ENCODE data around the gene RNF43.

RNF43 gene

DNA sequence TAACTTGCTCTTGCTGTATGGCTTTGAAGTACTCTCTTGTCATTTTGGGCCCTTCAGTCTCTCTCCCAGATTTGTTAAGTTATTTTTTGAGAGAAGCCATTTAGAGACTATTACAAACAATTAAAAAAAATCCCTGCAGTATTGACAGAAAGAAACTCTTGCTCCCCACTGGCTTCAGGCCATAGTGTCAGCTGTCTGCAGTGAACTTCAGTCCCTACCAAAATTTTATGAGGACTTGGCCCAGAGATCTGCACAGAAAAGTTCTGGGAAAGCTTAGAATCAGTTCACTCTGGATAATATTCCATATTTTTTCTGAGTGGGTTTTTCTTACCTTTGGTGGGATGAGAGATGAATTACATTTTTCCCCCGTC, 34.5 kb downstream of the RNF43 start:
- DNase-seq (ENCODE audit: low read depth in 2 of 3, low spot score in 2 of 3), result no peak

DNA sequence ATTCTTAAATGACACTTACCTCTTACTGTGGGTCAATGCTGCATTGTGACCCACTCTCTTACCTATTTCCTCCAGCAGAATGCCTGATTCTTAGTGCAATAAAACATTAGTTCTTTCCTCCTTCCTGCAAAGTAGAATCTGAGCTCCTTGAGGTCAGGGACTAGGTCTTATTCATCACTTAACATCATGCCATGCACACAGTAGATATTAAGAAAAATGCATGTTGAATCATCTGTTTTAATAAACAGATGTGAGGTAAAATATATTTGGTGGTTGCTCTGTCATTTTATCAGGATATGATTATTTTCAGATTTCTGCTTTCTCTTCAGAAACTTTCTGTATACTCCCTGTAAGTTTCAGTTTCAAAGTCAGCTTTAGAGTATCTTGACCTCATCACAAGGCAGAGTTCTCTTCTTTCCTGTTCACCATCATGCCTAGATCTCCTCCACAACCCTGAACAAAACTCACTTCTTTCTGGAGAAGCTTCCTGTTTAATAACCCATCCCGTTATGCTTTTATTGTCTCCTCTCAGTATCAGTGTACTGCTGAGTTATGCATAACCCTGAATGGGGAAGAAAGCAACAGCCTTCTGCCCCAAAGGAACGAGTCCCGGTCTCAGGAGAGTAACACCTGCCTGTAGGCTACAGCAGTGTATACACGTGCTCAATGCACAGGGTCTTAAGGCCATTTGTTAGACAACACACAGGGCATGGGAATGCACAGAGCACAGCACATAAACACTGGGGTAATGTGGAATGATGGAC, 35.0 kb downstream of the RNF43 start:
- DNase-seq (ENCODE audit: low read depth in 2 of 3, low spot score in 2 of 3), result no peak

DNA sequence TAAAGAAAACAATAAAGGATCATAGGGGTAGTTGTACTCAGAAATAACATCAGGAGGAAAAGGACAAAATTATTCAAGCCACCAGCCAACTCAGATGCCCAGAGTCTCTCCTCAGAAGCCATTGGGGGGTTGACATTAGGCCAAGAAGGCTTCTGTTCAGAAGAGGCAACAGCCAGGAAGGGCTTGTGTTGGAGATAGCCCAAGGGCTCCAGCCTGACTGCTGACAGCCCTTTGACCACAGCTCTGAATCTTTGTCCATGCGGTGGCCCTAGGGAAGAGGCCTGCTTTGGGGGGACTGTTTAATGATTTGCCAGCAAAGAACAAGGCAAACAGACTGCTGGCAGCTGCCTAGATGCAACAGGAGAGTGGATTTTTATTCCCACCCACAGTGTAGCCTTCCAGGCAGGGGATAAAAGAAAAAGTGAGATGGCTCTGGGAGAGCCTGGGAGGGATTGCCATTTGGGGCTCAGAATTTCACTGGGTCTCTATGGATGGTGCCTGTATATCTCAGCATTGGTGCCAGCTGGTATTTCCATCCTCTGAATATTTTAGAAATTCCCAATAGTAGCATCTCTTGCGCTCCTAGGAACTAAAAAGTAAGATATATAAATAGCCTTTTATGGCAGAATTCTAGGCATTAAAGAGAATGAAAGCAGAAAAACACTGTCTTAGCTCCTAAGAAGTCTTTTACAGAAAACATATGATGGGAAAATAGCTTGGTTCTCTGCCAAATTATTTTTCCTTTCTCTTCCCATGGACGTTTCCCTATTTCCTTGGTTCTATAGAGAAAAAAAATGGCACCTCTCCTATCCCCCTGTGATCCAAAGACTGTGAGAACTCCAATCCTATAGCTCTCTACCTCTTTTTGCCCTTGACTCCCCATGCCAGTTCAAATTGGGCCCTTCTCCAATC, 36.0 kb downstream of the RNF43 start:
- no peak for DNase-seq (ENCODE audit: low read depth in 2 of 3, low spot score in 2 of 3)

DNA sequence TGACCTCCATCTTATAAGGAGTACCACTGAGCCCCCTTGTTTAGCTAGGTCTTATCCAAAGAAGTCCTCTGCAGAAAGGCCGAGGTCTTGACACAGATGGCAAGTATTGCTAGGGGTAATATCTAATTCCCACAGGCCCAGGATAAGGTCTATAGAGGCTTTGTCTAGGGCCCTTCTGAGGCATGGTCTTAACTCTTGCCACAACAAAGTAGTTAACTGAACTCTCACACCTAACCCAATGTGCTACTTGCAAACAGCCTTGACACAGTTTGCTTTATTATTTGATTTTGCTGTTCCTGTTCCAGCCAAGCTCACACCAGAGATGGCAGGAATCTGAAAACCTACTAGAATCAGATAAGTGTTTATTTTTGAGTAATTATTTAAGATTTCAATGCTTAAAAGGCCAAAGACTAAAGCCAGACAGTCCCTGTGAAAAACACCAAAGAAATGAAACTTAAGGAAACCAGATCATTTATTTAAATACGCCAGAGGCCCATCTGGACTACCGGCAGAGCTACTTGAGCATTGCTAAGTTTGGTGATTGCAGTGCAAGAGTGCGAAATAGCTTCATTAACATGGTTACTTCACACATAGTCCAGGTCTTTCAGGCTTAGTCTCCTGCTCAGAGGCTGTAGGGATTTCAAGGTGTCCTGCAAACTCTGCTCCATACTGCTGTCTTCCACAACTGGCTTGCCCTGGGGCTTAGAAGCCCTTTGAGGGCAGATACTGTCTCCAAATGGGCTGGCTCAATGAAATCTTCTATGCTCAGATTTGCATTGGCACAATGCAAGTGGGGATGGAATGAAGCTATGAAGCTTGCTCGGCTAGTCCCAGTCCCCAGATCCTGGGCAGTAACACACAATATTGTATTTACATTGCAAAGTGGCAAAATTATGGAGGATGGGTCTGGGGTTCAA, 36.9 kb downstream of the RNF43 start:
- no peak for DNase-seq (ENCODE audit: low read depth in 2 of 3, low spot score in 2 of 3)

DNA sequence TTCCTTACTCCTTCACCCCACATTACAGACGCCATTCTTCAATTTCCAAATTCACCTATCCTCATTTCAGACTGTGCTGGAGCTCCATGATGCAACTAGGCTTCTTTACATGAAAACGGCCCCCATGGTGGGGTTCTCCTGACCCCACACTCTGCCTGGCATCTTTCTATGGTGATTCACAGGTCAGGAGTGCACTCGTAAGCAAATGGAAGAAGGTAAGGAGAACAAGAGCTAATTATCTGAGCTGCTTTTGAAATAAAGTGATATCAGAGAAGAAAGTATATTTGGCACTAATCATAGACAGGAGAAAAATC, 37.9 kb downstream of the RNF43 start:
- DNase-seq (ENCODE audit: low read depth in 2 of 3, low spot score in 2 of 3), result no peak

DNA sequence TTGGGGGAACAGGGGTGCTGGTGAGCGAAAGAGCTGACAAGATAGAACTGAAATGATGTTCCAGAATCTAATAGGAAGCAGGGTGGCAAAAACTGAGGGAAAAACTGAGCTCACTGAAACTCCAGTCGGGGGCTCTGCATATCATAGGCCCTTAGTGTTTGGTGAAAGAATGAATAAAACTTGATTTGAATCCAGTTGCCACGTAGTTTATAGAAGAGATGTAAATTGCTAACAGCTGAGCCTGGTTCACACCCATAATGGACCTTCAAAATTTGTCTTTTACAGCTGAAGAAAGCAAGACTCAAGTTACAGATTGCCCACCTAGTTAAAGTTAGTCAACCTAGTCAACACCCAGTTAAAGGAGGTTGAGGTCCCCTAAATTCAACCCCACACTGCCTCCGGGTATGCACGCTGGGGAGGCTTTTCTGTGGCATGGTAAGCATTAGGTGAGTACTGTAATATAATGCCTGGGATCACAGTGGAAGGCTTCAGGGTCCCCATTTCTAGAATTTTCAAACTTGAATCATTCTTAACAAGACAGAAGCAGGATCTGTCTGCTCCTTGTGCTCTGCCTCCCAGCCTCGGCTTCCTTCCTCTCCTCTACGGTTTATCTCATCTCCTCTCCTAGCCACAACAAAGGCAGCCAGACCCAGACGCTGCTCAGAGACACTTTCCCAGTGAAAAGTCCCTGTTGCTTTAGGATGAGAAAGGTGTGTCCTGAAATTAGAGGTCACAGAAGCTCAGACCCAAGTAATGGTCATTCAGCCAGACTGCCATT, 38.4 kb downstream of the RNF43 start:
- no peak for DNase-seq (ENCODE audit: low read depth in 2 of 3, low spot score in 2 of 3)

DNA sequence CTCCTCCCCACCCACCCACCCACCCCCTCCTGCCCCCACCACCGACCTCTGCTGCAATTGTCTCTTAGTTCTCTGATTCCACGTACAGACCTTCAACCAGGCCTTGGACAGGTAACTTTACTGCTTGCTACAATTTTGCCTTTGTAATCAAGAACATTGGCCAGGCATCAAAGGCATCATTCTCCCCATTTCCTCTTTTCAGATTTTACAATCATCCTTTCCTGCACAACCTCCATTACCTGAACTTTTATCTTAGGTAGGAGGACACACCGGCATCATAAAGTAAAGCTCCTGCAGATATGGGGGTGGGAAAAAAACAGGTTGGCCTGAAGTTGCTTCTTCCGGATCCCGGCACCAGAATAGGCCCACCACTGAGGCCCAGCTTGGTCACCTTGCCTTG, 39.7 kb downstream of the RNF43 start:
- DNase-seq (ENCODE audit: low read depth in 2 of 3, low spot score in 2 of 3), result no peak

DNA sequence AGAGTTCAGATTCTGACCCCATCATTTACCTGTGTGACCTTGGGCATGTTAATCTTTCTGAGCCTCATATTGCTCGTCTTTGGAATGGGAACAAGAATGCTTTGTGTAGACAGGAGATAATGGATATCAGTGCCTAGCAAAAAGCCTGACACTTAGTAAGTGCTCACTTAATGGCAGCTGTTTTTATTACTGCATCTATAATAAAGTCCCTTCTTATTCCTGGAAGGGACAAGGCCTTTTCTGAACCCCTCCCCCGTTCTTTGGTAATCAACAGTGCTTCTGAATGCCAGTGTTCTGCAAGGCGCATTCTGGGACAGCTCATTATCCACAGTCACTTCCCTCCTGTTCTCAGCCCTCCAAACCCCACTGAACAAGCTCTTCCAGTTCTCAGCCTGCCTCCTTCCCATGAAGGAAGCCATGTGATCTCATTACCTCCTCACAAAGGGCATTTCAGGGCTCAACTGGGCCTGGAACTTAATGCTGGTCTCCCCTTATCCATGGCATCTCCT, 40.2 kb downstream of the RNF43 start:
- DNase-seq (ENCODE audit: low read depth in 2 of 3, low spot score in 2 of 3), result no peak

DNA sequence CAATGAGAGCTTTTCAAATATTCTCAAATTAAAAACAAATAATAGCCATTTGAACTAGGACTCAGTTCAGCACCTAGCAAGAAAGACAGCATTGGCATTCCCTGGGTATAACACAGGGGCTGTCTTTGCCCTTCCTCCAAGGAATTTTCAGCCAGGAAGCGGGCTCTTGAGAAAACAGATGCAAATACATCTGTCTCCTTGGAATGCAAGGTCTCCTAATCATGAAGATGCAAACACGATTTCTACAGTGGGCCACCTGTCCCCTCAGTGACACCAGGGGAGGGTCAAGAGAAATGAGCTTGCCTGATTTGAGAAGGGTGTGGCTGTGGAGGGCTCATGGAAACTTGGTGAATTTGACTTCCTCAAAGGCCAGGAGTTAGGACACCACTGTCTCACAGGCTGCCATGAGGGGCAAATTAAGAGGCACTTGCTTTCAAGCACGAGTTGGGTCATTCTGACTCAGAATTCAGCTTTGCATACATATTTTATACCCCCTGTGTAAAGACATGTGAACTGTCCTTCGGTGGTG, 40.8 kb downstream of the RNF43 start:
- no peak for DNase-seq (ENCODE audit: low read depth in 2 of 3, low spot score in 2 of 3)

DNA sequence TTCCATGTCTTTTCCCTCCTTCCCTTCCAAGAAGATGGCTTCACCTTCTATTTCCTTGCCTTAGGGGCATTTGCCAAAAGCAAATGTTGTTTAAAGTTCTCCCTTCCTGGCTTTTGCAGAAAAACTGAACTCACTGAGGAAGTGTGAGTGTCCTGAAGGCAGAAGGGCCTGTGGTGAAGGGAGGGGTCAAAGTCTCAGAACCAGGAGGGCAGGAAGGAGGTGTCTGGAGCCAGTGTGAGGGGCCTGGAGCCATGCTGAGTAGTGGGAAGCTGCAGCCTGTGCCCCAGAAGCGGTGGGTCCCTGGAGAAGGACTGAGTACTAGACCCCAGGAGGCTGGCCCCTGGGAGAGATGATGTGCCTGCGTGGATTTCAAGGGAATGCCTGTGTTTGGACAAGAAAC, 41.5 kb downstream of the RNF43 start:
- DNase-seq (ENCODE audit: low read depth in 2 of 3, low spot score in 2 of 3), result no peak

DNA sequence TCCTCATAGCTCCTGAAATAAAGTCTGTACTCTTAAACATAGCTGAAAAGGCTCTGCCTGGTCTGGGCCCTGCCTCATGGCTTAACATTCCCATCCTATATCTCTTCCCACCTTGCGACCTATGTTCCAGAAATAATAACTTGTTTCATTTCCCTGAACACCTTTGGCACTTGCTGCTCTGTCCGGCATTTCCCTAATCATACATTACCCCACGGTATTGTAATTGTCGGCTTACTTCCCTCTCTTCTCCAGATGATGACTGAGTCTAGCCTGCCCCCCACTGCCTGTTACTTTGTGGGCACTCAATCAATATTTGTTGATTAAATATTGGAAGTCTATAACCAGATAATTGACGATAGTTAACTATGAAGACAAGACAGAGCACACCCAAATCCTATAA, 42.1 kb downstream of the RNF43 start:
- DNase-seq (ENCODE audit: low read depth in 2 of 3, low spot score in 2 of 3), result no peak

DNA sequence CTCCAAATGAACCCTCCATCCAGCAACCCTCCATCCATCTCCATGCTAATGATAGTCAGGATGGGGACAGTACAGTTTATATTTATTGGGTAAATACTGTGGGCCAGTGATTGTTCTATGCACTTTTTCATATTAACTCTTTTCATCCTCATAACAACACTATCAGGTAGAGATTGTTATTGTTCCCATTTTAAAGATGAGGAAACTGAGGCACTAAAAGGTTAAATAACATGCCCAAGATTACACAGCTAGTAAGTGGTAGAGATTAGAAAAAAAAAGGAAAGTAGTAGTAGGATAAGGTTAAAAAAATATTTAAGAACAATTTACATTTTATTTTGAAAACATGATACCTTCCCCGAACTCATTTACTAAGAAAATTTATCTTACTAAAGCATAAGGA, 43.4 kb downstream of the RNF43 start:
- DNase-seq (ENCODE audit: low read depth in 2 of 3, low spot score in 2 of 3), result no peak

DNA sequence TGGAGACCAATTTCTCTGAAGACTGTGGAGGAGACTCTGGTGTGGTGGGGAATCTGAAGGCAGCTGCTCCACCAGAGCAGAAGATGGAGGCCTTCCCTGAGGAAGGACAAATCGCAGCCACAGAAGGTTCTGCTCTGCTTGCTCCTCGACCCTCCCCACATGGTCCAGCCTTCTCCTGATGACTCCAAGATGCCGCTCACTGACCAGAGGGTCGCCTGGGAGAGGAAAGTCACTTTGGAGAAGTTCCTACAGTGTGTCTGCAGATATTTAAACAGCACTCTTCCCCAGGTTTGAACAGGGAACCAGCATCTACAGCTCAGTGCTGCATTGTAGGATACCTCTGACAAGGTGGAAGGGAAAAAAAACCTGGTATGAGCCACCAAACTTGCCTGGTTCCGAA, 44.3 kb downstream of the RNF43 start:
- no peak for DNase-seq (ENCODE audit: low read depth in 2 of 3, low spot score in 2 of 3)

DNA sequence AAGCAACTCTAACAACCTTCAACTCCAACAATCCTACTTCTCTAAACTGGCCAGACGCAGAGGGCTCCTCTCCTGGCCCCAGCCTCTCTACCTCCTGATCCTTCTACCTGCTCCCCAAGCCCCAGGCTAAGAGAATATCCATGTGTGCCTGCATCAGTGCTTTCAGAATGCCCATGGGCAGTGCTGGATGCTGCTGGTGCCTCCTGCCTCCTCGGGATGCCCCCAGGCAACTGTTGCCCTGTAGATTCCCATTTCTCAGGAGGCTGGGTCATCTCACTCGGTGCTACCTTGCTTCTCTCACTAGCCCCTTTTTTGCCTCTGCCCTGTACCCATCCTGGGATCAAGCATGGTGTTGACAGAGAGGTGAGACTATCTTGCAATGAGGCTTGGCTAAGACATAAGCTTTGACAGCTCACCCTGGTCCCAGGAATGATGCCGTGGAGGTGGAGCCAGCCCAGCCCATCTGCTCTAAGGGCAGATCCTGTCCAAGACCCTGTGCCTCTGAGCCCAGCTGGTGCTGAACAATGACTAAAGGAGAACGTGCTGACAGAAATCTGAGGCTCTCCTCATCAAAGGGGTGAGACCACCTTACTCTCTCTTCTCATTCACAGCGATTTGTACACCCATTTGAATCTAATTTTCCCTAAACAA, 45.9 kb downstream of the RNF43 start:
- DNase-seq (ENCODE audit: low read depth in 2 of 3, low spot score in 2 of 3), result no peak

DNA sequence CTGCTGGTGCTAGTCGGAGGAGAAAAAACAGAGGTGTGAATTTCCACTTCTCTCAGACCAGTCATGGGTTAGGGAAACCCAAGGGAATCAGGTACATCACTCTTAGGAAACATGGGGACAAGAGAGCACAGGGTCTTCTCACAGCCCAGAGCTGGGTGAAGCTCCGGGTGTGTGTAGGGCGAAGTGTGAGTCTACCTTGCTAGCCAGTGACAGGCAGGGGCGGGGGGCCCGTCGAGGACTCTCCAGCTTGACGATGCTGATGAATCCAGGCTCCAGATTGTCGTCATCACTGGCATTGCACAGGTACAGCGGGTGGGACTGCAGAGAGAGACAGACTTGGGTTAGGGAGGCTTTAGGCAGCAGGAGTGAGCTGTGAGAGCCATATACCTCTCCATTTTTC, 46.6 kb downstream of the RNF43 start:
- DNase-seq (ENCODE audit: low read depth in 2 of 3, low spot score in 2 of 3), result no peak

DNA sequence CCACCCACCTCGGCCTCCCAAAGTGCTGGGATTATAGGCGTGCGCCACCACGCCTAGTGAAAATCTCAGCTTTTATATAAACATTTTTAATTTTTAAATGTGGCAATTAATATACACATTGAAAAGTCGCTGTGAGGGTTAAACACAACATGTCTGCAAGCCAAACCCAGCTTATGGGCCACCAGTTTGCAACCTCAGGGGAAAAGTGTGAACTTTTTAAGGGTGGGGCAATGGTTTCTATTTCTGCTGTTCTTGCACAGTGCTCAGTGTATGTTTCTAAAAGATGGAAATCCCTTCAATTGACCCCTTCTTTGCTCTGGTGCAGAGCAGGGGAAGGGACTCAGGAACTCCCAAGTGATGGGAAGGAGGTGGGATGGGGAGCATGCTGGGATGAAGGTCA, 47.0 kb downstream of the RNF43 start:
- no peak for DNase-seq (ENCODE audit: low read depth in 2 of 3, low spot score in 2 of 3)

DNA sequence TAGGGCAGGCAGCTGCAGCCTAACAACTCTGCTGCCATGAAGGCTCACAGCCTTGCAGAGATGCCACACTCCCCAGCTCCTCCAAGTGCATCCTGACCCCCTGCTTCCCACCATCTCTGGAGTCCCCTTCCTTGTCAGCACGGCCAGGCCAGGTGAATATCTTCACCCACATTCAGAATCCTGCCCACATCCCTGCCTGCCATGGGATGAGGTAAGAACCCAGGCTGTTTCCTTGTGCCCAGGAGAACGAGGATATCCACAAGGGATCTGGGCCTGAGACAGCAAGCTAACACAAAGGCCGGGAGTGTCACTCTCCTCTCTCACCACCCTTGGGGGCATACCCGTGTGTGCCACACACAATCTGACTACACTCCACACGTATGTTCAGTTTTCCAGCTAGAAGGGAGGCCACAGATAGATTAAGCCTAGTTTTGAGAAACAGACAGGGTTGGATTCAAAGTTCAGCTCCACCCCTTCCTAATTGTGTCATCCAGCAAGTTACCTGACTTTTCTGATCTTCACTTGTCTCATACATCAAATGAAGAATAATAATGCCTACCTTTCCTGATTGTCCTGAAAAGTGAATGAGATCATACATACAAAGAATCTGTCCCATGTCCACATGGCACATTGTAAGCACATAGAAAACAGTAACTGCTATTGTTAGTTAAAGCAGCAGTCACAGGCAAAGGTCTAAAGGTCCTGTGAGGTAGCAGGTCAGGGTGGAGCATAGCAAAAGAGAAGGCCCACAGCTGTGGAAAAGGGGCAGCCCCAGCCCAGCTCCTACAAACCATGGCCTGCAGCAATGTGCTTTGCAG, 47.9 kb downstream of the RNF43 start:
- DNase-seq (ENCODE audit: low read depth in 2 of 3, low spot score in 2 of 3), result no peak

DNA sequence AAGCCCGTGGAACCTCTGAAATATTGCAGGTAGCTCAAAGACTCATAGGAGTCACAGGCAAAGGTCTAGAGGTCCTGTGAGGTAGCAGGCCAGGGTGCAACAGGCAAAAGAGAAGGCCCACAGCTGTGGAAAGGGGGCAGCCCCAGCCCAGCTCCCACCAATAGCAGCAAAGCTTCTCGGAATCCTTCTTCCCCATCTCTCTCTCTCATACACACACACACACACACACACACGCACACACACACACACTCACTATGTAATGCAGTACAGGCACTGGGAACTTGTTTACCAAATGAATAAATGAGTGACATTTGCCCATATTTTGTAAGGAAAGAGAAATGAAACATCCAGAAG, 48.5 kb downstream of the RNF43 start:
- no peak for DNase-seq (ENCODE audit: low read depth in 2 of 3, low spot score in 2 of 3)

All from activated CD8-positive, alpha-beta memory T cell treated with anti-CD3 and anti-CD28 coated beads for 48 hours (primary cell).